Cardiac septum (tissue), 1 donor: ENCODE data around the gene NFATC2. TPM values are rescaled to one million over a fixed set of nuclear protein-coding genes. Genes with fewer than 3 reads are reported as not detected.
A peak's percentile ranks its signal among the peaks of the same experiment; 100 is the strongest.

ENCODE experiments used
- DNase-seq: peaks from one replicate; pipeline ENCODE4 v3.0.0-alpha.2; 2020; ENCODE audit warnings: low spot score
- intact Hi-C: fragments of 100-400 bp; cut with DNase I; formaldehyde crosslinking; loops from one replicate; pipeline ENCODE4 v1.14.0; 2022
- total RNA-seq: library from RNA; stranded (reverse); fragmentation: NEBNext Ultra II Directional; extraction: Animal tissue kit (Norgen Biotek cat#: 25700); gene quantifications from one replicate; pipeline ENCODE4 v1.2.1, GENCODE V29; 2021
- donor health status: DM: no; HTN: no; CAD: no.

NFATC2 gene
- total RNA-seq, 1 donor from 2014 or later: 4.3 TPM

DNA sequence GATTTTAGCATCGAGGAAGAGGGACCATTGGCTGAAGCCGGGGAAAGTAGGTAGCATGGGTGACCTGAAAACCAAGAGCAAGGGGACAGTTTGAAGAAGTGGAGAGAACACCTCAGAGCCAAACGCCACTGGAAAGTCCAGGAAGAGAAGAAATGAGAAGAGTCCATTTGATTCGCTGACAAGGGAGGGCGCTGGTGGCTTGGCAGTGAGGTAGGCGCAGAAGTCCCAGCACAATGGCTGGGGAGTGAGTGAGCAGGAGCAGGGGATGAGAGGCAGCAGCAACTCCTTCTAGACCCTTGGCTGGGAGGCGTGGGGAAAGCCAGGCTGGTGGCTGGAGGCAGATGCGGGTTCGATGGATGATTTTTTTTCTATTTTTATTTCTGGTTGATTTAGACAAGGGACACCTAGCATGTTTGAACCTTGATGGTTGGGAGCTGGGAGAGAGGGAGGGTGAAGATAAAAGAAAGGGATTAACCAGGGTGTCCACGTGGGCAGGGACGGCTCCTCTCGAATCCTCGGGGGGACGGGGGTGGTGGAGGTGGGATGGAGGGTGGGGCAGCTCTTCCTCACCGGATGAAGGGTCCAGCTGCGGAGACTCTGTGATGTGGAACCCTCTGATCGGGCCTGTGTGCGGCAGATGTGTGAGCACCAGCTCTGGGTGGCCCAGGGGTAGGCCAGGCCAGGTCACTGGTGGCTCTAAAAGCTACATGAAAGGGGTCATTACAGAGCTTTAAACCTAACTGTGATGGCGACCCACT is 164.2 kb downstream of the NFATC2 start:
- intact Hi-C loops: loop anchor here (10.0 kb wide), 1 partner anchor 246 kb away; no protein-coding TSS in a partner anchor
- DNase-seq: peak; percentile 62

DNA sequence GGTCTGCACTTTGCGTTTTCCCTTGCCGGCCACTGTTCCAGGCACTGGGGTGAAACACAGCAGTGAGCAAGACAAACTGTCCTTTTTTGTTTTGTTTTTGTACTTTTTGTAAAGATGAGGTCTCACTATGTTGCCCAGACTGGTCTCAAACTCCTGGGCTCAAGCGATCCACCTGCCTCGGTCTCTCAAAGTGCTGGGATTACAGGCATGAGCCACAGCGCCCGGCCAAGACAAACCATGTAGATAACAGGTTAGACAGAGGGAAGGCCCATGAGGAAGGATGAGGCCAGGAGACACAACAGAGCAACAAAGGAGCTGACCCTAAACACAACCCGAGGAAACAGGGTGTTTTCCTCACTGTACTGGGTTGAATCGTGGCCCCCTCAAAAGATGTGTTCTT is 165.4 kb downstream of the NFATC2 start:
- DNase-seq: peak; percentile 36
- intact Hi-C loops: loop anchor here (10.0 kb wide), 1 partner anchor 248 kb away; no protein-coding TSS in a partner anchor

DNA sequence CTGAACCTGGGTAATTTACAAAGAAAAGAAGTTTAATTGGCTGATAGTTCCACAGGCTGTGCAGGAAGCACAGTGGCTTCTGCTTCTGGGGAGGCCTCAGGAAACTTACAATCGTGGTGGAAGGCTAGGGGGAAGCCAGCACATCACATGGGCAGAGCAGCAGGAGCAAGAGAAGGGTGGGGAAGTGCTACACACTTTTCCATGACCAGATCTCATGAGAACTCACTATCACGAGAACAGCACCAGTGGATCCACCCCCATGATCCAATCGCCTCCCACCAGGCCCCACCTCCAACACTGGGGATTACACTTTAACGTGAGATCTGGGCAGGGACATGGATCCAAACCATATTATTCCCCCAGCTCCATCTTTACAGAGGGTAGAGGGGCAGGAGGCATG is 166.4 kb downstream of the NFATC2 start:
- intact Hi-C loops: loop anchor here (10.0 kb wide), 1 partner anchor 249 kb away; no protein-coding TSS in a partner anchor

DNA sequence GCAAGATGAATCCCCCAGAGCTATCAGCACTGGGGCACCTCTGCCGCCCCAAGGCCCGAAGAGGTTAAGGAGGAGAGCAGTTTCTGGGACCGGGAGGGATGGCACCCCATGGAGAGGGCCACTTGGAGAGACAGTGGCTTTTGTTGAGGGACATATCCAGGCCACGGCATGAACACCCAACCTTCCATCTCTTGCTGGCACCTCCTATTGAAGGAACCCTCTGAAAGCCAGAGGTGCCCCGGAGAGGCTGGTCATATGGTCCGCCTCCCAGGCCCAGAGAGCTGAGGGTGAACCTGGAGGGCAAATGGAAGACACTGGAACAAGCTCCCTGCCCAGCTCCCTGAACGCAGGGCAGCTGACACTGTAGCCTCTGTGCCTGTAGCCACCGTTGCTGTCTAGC is 167.0 kb downstream of the NFATC2 start:
- intact Hi-C loops: loop anchor here (10.0 kb wide), 1 partner anchor 249 kb away; no protein-coding TSS in a partner anchor

More for the DNA sequence above, 166.4 kb downstream of the NFATC2 start:
- peak; percentile 9 for DNase-seq

DNA sequence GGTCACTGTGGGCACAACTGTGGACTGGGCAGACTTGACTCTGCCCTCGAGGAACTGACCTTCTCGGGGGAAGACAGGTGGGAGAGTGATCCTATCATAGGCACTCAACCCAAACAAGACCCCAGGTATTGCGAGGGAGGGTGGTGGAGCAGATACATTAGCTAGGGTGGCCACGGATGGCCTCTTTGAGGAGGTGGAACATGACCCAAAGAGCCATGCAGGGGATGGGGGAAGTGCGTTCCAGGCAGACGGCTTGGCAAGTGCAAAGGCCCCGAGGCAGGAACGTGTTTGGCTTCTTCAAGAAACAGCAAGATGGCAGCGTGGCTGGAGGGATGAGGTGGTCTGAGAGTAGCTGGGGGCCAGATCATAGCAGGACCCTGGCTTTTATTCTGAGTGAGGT is 167.6 kb downstream of the NFATC2 start:
- intact Hi-C loops: loop anchor here (5.0 to 10.0 kb wide), 2 partner anchors 250 to 707 kb away; no protein-coding TSS in a partner anchor
- peak; percentile 69 for DNase-seq

More for the DNA sequence above, 167.0 kb downstream of the NFATC2 start:
- peak; percentile 19 for DNase-seq

DNA sequence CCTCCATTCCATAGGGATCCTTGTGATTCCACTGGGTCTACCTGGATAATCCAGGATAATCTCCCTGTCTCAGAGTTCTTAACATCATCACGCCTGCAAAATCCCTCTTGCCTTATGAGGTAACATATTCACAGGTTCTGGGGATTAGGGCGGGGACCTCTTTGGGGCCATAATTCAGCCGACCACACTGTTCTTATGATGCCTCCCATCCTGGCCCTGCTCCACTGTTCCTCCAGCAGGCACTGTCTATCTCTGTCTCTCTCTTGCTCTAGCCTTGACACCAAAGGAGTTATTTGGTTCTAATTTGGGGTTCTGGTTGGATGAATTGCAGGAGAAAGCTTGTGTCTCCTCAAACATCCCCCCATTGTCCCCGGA is 168.1 kb downstream of the NFATC2 start:
- intact Hi-C loops: loop anchor here (5.0 to 10.0 kb wide), 2 partner anchors 250 to 708 kb away; no protein-coding TSS in a partner anchor
- no peak for DNase-seq

DNA sequence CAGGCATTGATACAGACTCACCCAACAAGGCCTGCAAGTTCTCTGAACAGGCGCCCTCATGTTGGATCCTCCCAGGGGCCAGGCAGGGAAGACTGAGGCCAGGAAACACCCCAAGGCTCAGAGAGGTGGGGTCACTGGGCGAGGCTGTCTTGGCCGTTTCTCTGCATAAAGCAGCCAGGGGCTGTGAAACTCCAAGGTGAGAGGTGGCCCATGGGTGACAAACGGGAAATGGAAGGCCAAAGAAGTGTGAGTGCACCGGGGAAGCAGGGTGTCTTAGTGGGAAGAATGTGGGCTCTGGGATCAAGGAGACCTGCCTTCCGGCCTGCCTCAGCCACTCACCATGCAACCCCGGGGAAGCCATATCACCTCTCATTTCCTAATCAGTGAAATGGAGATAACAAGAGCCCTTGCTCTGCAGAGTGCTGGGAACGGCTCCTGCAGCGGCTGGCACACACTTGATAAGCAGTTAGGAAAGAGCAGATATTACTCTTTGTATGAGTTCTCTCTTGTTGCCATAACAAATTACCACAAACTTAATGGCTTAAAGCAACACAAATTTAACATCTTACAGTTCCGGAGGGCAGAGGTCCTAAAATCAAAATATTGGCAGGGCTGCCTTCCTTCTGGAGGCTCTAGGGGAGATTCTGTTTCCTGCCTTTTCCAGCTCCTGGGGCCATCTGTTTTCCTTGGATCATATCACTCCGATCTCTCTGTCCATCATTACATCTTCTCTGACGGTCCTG is 168.6 kb downstream of the NFATC2 start:
- intact Hi-C loops: loop anchor here (2.0 to 10.0 kb wide), 3 partner anchors 221 to 708 kb away; no protein-coding TSS in a partner anchor
- DNase-seq: peak; percentile 14

DNA sequence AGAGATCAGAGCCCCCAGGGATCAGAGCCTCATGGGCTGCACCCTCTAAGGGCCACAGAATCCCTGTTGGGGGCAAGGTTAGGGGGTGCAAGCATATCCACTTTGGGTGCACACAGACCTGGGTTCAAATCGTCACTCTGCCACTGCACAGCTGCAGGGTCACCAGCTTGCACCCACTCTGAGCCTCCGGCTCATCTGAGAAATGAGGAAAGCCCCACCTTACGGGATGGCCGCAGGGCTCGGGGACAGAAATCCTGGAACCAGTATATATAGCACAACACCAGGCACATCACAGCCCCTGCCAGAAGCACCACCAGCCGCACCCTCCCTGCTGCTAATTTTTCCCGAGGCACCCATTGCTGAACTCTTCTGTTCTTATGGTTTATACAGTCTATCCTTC is 169.6 kb downstream of the NFATC2 start:
- intact Hi-C loops: loop anchor here (2.0 to 10.0 kb wide), 3 partner anchors 222 to 709 kb away; no protein-coding TSS in a partner anchor
- DNase-seq: no peak

DNA sequence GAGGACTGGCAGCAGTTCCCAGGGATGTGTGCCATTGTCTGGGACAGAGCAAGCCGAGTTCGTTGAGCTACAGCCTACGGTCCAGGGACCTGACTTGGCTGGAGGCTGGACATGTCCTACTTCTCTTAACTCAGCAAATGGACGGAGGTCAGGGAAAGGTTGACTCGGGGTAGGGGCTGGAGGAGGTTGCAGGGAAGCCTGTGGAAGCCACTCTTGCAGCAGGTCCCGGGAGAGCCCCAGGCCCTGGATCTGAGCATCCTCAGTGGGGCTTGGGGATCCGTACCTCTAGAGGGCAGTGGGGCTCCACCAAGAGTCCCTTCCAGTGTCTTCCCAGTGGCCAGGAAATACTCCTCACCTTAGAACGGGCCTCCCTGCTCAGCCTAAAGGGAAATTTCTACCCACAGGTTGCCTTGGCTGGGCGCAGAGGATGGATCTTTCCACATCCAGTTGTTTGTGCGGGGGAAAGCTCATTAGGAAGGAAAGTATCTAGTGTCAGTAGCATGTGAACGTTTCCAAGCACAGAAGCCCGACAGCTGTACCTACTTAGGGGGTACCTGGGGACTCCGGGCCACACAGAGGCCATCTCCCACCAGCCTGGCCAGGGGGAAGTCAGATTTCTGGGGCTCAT is 170.2 kb downstream of the NFATC2 start:
- no peak for DNase-seq
- intact Hi-C loops: loop anchor here (2.0 to 10.0 kb wide), 3 partner anchors 223 to 710 kb away; no protein-coding TSS in a partner anchor

DNA sequence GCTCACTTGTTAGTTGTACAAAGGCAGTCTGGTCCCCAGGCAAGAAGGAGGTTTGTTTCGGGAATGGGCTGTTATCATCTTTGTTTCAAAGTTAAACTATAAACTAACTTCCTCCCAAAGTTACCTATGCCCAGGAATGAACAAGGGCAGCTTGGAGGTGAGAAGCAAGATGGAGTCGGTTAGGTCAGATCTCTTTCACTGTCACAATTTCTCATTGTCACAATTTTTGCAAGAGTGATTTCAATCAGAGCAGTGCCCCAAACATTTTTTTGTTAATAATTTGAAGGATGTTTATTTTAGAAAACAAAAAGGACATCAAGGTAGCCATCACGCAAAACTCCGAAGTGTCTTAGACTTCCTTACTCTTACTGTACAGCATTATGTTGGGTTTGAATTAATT is 170.8 kb downstream of the NFATC2 start:
- intact Hi-C loops: loop anchor here (2.0 to 10.0 kb wide), 3 partner anchors 223 to 711 kb away; no protein-coding TSS in a partner anchor
- DNase-seq: no peak

DNA sequence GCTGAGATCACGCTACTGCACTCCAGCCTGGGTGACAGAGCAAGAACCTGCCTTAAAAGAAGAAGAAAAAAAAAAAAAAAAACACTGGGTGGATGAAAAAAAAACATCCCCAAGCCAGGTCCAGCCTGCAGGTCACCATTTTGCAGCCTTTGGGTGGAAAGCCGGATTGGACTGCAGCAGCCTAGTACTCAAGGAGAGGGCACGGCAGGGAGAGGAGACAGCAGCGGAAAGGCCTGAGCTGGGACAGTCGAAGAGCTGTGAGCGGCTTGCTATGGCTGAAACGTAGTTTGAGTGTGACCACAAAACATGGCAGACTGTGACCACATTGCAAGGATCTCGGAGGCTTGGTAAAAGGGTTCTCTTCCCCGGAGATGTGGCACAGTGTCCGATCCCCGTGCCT is 173.0 kb downstream of the NFATC2 start:
- intact Hi-C loops: no loop called here
- DNase-seq: no peak

DNA sequence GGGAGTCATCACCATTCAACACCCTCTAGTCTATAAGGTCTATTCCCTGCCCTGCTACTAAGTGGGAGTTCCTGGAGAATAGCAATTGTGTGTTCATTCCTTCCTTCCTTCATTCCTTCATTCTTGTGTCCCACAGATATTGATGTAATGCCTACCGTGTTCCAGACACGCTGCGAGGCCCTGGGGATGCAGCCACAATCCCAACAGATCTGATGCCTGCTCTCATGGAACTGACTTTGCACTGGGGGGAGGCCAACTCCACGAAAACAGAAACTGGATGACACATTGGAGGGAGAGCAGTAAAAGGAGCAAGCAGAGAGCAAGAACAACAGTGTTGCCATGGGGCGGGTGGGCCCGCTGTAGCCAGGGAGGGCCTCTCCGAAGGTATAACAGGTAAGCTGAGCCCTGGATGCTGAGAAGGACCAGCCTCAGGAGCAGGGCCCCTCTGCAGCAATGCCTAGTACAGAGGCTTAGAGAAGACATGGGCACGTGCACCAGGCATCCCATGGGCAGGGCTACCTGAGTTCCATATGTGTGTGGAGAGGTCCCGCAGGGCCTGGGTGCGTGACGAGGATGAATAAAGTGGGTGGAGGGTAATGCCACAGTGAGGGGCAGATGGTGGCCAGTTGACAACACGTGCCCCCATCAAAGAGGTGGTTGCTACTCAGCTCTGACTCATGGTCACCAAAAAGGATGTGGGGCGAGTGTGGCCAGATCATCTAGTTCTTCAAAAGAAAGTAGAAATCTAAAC is 173.9 kb downstream of the NFATC2 start:
- intact Hi-C loops: no loop called here
- no peak for DNase-seq

DNA sequence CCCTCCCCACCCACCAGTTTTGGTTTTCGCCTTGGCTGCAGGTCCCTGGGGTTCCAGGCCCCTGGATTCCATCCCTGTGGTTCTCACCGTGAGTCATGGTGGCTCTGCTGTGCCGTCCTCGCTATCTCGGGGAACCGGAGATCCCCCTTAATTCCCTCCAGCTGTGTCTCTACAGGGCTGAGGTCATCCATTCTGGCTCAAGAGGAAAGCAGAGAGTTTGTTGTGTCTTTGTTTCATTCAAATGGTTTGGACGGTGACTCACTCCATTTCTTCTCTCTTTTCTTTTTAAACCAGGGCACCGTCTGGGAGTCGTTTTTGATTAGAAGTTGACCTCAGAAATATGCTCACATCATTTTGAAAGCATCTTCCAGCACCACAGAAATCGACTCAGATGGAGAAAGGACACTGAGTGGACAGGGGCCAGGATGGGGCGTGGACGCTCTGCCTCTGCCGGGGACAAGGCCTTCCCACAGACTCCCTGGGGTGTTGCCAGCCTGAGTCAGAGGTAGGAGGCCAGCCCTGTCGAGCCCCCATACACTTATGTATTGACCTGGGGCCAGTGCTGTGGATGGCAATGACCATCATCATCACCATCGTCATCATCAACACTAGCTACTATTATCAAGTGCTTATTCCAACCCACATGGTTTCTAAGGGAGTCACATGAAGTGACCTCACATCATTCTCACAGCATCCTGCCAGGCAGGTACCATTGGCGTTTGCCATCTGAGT is 176.2 kb downstream of the NFATC2 start:
- intact Hi-C loops: no loop called here
- DNase-seq: no peak

DNA sequence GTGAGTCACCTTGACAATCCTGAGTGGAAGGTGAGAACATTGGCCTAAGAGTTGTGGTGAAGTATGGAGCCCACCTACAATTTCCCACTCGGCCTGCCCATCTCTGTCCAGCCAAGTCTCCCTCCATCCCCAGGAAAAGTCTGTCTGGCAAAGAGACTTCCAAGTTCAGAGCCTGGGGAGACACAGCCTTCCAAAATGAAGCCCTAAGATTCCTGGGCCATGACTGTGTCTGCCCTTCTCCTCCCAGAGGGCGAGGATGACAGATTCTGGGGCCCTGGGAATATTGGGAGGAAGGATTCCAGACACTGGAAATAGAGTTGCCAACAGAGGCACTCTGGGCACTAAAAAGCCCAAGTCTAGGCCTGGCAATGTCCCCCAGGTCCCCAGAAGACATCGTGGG is 176.8 kb downstream of the NFATC2 start:
- intact Hi-C loops: no loop called here
- DNase-seq: no peak

DNA sequence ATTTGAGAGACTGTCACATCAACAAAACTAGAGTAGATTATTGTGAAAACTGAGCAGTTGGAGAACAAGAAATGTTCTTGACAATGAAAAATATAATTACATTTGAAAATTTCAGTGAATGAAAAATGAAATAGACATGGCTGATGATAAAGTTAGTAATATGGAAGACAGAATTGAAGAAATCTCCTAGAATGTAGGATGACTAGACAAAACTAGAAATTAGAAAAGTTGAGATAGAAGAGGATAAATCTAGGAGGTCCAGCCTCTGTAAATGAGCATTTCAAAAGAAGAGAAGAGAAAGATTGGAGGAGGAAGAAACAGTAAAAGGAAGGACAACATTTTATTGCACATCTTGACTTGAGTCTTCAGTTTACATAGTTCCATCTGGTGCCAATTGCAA is 178.7 kb downstream of the NFATC2 start:
- intact Hi-C loops: no loop called here
- DNase-seq: no peak

DNA sequence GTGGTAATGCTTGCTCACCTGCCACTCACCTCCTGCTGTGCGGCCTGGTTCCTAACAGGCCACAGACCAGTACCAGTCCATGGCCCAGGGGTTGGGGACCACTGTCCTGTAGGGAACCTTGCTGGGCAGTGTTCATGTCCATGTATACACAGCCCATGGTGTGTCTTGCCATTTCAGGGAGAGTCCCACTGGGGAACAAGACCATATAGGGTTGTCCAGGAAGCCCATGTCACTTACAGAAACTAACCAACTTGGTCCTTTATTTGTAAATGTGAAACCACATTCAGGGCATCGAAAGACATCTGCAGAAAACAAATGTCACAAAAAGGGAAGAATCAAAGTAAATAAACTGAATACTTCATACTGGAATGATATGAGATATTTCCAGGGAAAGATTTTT is 179.1 kb downstream of the NFATC2 start:
- no peak for DNase-seq
- intact Hi-C loops: no loop called here

DNA sequence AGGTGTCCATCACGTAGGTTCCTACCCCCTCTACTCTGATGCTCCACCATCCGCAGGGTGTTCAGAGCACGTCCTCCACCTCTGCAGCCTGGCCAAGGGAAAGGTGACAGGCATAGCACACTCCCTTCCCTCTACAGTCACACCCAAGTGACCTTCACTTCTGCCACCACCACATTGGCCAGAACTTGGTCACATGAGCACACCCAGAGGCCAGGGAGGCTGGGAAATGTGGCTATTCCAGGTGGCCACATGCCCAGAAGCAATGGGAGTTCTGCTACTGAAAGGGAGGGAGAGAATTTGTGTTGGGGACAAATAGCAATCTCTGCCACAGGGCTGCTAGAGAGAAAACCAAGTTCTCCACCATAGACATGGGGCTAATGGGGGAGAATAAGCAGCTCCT is 180.3 kb downstream of the NFATC2 start:
- DNase-seq: no peak
- intact Hi-C loops: no loop called here

DNA sequence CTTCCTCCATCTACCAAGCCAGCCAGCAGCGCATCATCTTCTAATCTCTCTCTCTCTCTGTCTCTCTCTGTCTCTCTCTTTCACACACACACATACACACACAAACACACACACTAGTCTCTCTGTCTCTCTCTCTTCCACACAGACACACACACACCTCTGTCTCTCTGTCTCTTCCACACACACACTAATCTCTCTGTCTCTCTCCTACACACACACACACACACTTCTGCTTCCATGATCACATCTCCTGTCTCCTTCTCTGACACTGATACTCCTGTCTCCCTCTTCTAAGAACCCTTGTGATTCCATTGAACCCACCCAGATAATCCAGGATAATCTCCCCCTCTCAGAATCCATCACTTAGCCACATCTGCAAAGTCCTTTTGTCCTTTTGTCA is 181.3 kb downstream of the NFATC2 start:
- DNase-seq: no peak
- intact Hi-C loops: no loop called here
